Measurements from ENCODE around the gene KRTAP3-2. TPM values are rescaled to one million over a fixed set of nuclear protein-coding genes. Genes with fewer than 3 reads are reported as not detected.

KRTAP3-2 gene
- polyA plus RNA-seq, 1 donor from 2014 or later: not detected

- H3K4me2 ChIP-seq (ENCODE audit: low read length): no peak overlapping the region
- no peaks in the 10 kb centered on the region for H3F3A ChIP-seq (ENCODE audit: insufficient read depth, low read length, poor library complexity, severe bottlenecking)
- H3K4me3 ChIP-seq (ENCODE audit: low read length): no peak overlapping the region
- no peaks in the 10 kb centered on the region for H4K20me1 ChIP-seq (ENCODE audit: insufficient read depth)
- TF ChIP-seq MXI1 (conservative IDR thresholded peaks at IDR 0.05; ENCODE audit: poor library complexity, severe bottlenecking) (no peak), REST (IDR thresholded peaks at IDR 0.05; ENCODE audit: borderline replicate concordance) (no peak), CTCF (IDR thresholded peaks at IDR 0.05; ENCODE audit: poor library complexity, severe bottlenecking) (no peak), EZH2 (IDR thresholded peaks at IDR 0.05; ENCODE audit: borderline replicate concordance, insufficient read depth, low read length, poor library complexity, severe bottlenecking) (no peak), TAF1 (IDR thresholded peaks at IDR 0.05; ENCODE audit: low read depth) (no peak), RAD21 (conservative IDR thresholded peaks at IDR 0.05) (no peak), POLR2AphosphoS5 (IDR thresholded peaks at IDR 0.05) (no peak), EP300 (conservative IDR thresholded peaks at IDR 0.05; ENCODE audit: poor library complexity, severe bottlenecking) (no peak), SMC3 (conservative IDR thresholded peaks at IDR 0.05; ENCODE audit: poor library complexity) (no peak)
- no peaks in the 10 kb centered on the region for H3K9me2 ChIP-seq (ENCODE audit: insufficient read depth, low read length)
- no peaks in the 10 kb centered on the region for H3K9me3 ChIP-seq (ENCODE audit: low read length)
- no peaks in the 10 kb centered on the region for H3K36me3 ChIP-seq (ENCODE audit: insufficient read depth, low read length)
- H3K27ac ChIP-seq (ENCODE audit: low read length): no peak overlapping the region
- no peaks in the 10 kb centered on the region for H3K79me2 ChIP-seq (replicated peaks; ENCODE audit: insufficient read depth, low read length)
- no peak overlapping the region for H3K9ac ChIP-seq (ENCODE audit: low read length)
- H2AFZ ChIP-seq (ENCODE audit: low read depth, low read length): no peak overlapping the region
- H3K27me3 ChIP-seq (ENCODE audit: insufficient read depth, low read depth, low read length): no peaks in the 10 kb centered on the region
Observed at GRCh38 chr17:41018541-41018940, 18.8 kb upstream of the KRTAP3-2 start.

- H3K9me3 ChIP-seq (ENCODE audit: low read length): no peaks in the 10 kb centered on the region
- no peaks in the 10 kb centered on the region for H3K27me3 ChIP-seq (ENCODE audit: insufficient read depth, low read depth, low read length)
- no peak overlapping the region for H3K4me3 ChIP-seq (ENCODE audit: low read length)
- no peak overlapping the region for H3K9ac ChIP-seq (ENCODE audit: low read length)
- H3K79me2 ChIP-seq (replicated peaks; ENCODE audit: insufficient read depth, low read length): no peaks in the 10 kb centered on the region
- no peaks in the 10 kb centered on the region for H3K9me2 ChIP-seq (ENCODE audit: insufficient read depth, low read length)
- no peaks in the 10 kb centered on the region for H4K20me1 ChIP-seq (ENCODE audit: insufficient read depth)
- no peak overlapping the region for H3K27ac ChIP-seq (ENCODE audit: low read length)
- TF ChIP-seq REST (IDR thresholded peaks at IDR 0.05; ENCODE audit: borderline replicate concordance) (no peak), EZH2 (IDR thresholded peaks at IDR 0.05; ENCODE audit: borderline replicate concordance, insufficient read depth, low read length, poor library complexity, severe bottlenecking) (no peak), EP300 (conservative IDR thresholded peaks at IDR 0.05; ENCODE audit: poor library complexity, severe bottlenecking) (no peak), SMC3 (conservative IDR thresholded peaks at IDR 0.05; ENCODE audit: poor library complexity) (no peak), MXI1 (conservative IDR thresholded peaks at IDR 0.05; ENCODE audit: poor library complexity, severe bottlenecking) (no peak), CTCF (IDR thresholded peaks at IDR 0.05; ENCODE audit: poor library complexity, severe bottlenecking) (no peak), POLR2AphosphoS5 (IDR thresholded peaks at IDR 0.05) (no peak), TAF1 (IDR thresholded peaks at IDR 0.05; ENCODE audit: low read depth) (no peak), RAD21 (conservative IDR thresholded peaks at IDR 0.05) (no peak)
- H3K4me2 ChIP-seq (ENCODE audit: low read length): no peak overlapping the region
- no peak overlapping the region for H2AFZ ChIP-seq (ENCODE audit: low read depth, low read length)
- H3F3A ChIP-seq (ENCODE audit: insufficient read depth, low read length, poor library complexity, severe bottlenecking): no peaks in the 10 kb centered on the region
- H3K36me3 ChIP-seq (ENCODE audit: insufficient read depth, low read length): no peaks in the 10 kb centered on the region
Observed at GRCh38 chr17:41016578-41017215, 17.0 kb upstream of the KRTAP3-2 start.
